Upper lobe of left lung (tissue), 6 donors: ENCODE results near the gene CT47C1. TPM values are rescaled to one million over a fixed set of nuclear protein-coding genes. Genes with fewer than 3 reads are reported as not detected.

Experiments
- ATAC-seq, 2 donors: fragments of 200-7000 bp; cut with Tn5 transposase; one replicate each; pipeline ENCODE4 v1.9.1; 2022; ENCODE audit warnings: mild to moderate bottlenecking in 2 of 2, moderate library complexity in 2 of 2; ENCODE audit not compliant: low FRiP score in 2 of 2
- DNase-seq, 2 donors: peaks; one replicate each; pipeline ENCODE4 v3.0.0-alpha.2; 2019 to 2020
- H3K27ac ChIP-seq, 4 donors: fragments of 200-600 bp; sonication (generic); one replicate each; pipeline ENCODE4 v1.5.1; 2016 to 2019
- H3K27me3 ChIP-seq, 4 donors: fragments of 200-600 bp; sonication (generic); one replicate each; pipeline ENCODE4 v1.5.1; 2017 to 2019
- H3K36me3 ChIP-seq, 4 donors: fragments of 200-600 bp; sonication (generic); one replicate each; pipeline ENCODE4 v1.5.1; 2016 to 2019
- H3K4me1 ChIP-seq, 4 donors: fragments of 200-600 bp; sonication (generic); one replicate each; pipeline ENCODE4 v1.5.1; 2018 to 2019
- H3K4me3 ChIP-seq, 4 donors: fragments of 200-600 bp; sonication (generic); one replicate each; pipeline ENCODE4 v1.5.1; 2017 to 2019; ENCODE audit warnings: mild to moderate bottlenecking in 2 of 4, moderate library complexity in 1 of 4
- H3K9me3 ChIP-seq, 4 donors: fragments of 200-600 bp; sonication (generic); one replicate each; pipeline ENCODE4 v1.5.1; 2018 to 2019
- EP300 ChIP-seq, 4 donors: sonication (generic); formaldehyde crosslinking; IDR thresholded peaks; one replicate each; pipeline ENCODE4 v1.5.1; 2017; ENCODE audit warnings: antibody characterized with exemption in 4 of 4, control low read depth in 2 of 4
- POLR2A ChIP-seq, 4 donors: fragments of 450-650 bp; IDR thresholded peaks; one replicate each; pipeline ENCODE4 v1.5.1; 2016 to 2017; ENCODE audit warnings: antibody characterized with exemption in 4 of 4, mild to moderate bottlenecking in 2 of 4
- POLR2AphosphoS5 ChIP-seq, 2 donors: sonication (generic); formaldehyde crosslinking; IDR thresholded peaks; one replicate each; pipeline ENCODE4 v1.5.1; 2017; ENCODE audit warnings: antibody characterized with exemption in 2 of 2
- WGBS, 2 donors: methylation state at CpG; one replicate each; pipeline ENCODE4 v1.1.5; 2017 to 2018; 5-methylcytosine and 5-hydroxymethylcytosine counted together
- total RNA-seq, 6 donors: library from RNA; depleted of rRNA in 4 of 6; stranded (reverse); fragments of >200 nt in 4 of 6; gene quantifications; one replicate each; pipeline versions ENCODE4 v1.1.0 to v1.2.1, GENCODE V29; 2016 to 2021
- TF ChIP-seq, protein P1 (sequence below), 6 experiments: fragments of 450-650 bp in 4 of 6; fragments of 200-600 bp in 2 of 6; sonication (generic) in 2 of 6; IDR thresholded peaks; one replicate each; pipeline ENCODE4 v1.5.1; 2016 to 2019; ENCODE audit warnings: antibody characterized with exemption in 6 of 6
- donor health status: DM: no; HTN: no; CAD: no; lungs with moderate emphysema.
- donor health status: DM: no; HTN: yes; CAD: no; lungs with severe emphysema.

The CT47C1 gene
- total RNA-seq, 6 donors from 2014 or later, result not detected

DNA sequence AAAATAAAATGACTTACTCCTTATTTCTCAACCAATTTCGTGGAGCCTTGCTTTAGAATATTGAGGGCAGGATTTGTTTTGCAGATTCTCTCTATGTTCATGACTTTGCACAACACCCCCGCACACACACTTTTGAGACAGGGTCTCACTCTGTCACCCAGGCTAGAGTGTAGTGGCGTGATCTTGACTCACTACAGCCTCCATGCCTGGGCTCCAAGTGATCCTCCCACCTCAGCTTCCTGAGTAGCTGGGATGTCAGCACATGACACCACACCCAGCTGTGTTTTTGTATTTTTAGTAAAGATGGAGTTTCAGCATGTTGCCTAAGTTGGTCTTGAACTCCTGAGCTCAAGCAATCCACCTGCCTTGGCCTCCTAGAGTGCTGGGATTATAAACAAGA is 12.0 kb downstream of the CT47C1 start:
- Histone ChIP-seq H3K27ac (no peak overlapping the region), H3K4me3 (no peak overlapping the region), H3K27me3 (no peaks in the 10 kb centered on the region), H3K36me3 (no peaks in the 10 kb centered on the region), H3K9me3 (no peaks in the 10 kb centered on the region), H3K4me1 (no peaks in the 10 kb centered on the region)
- DNase-seq, result no peak
- WGBS, 2 donors, result 67 to 85% methylated on average over 3 of the region's 3 CpGs
- no peak for TF ChIP-seq POLR2A (IDR thresholded peaks at IDR 0.05)
- TF ChIP-seq POLR2AphosphoS5 (IDR thresholded peaks at IDR 0.05), result no peak
- TF ChIP-seq, protein P1, sequence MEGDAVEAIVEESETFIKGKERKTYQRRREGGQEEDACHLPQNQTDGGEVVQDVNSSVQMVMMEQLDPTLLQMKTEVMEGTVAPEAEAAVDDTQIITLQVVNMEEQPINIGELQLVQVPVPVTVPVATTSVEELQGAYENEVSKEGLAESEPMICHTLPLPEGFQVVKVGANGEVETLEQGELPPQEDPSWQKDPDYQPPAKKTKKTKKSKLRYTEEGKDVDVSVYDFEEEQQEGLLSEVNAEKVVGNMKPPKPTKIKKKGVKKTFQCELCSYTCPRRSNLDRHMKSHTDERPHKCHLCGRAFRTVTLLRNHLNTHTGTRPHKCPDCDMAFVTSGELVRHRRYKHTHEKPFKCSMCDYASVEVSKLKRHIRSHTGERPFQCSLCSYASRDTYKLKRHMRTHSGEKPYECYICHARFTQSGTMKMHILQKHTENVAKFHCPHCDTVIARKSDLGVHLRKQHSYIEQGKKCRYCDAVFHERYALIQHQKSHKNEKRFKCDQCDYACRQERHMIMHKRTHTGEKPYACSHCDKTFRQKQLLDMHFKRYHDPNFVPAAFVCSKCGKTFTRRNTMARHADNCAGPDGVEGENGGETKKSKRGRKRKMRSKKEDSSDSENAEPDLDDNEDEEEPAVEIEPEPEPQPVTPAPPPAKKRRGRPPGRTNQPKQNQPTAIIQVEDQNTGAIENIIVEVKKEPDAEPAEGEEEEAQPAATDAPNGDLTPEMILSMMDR (IDR thresholded peaks at IDR 0.05), result no peak
- TF ChIP-seq EP300 (IDR thresholded peaks at IDR 0.05), result no peak
- ATAC-seq, result no peak

DNA sequence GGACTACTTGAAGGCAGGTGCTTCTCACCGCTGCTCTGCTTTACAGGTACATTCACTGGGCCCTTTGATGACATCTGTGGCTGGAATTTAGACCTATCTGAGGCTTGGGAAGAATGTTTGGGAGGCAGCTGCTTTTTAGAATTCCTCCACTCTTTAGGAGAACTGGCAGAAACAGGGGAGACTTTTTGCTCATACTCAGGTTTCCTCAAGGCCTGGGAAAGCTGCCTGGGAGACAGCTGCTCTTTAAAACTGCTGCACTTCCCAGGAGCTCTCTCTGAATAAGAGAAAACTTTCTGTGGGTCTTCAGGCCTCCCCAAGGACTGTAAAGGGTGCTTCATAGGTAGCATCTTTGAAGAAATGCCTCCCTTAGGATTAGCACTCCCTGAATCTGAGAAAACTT is 14.3 kb downstream of the CT47C1 start:
- ATAC-seq (no peak), DNase-seq (no peak)
- H3K36me3 ChIP-seq, result no peaks in the 10 kb centered on the region
- TF ChIP-seq POLR2AphosphoS5 (IDR thresholded peaks at IDR 0.05) (no peak), POLR2A (IDR thresholded peaks at IDR 0.05) (no peak)
- 65% methylated on average over 1 of the region's 1 CpG; no CpG with 5 or more reads in 1 of the 2 donors for WGBS, 2 donors
- no peak overlapping the region for H3K27ac ChIP-seq
- H3K4me3 ChIP-seq, result no peak overlapping the region
- H3K27me3 ChIP-seq, result no peaks in the 10 kb centered on the region
- H3K9me3 ChIP-seq, result no peaks in the 10 kb centered on the region
- no peaks in the 10 kb centered on the region for H3K4me1 ChIP-seq

DNA sequence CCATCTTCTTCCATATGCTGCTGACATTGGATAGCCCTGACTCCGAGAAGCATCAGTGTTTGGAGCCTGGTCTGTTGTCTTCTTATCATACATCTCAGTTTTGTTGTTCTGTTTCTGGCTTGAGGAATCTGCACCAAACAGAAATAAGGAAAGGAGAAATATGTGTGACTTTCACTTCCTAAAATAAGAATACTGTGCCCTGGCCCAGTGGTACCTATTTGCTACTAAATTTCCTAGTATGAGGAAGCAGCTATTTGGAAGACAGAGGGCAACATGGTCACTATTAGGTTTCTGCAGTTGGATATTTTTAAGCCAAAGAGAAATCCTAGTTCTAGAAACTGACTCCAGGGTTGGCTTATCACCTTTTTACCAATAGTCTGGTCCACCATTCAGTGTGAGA is 16.8 kb downstream of the CT47C1 start:
- H3K4me1 ChIP-seq, result no peaks in the 10 kb centered on the region
- WGBS, 2 donors, result 82% methylated on average over 1 of the region's 1 CpG

DNA sequence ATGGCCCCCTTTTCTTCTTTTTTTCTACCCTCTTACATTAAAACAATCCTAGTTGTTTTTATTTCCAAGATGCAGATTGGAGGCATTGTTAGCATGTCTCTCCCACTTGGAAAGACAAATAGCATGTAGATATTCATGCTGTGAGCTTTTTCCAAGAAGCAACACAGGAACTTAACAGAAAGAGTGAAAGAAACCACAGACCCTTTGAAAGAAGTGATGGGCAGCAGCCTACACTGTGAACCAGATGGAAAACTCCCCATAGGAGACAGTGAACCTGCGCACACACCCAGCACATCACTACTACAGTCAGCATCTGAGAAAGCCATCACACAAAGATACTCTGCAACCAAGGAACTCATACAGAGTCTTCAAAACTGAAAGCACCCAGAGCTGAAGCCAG is 17.8 kb downstream of the CT47C1 start:
- WGBS, 2 donors, result 65 to 100% methylated on average over 1 of the region's 1 CpG
- Histone ChIP-seq H3K36me3 (no peaks in the 10 kb centered on the region), H3K4me3 (no peak overlapping the region), H3K27ac (no peak overlapping the region), H3K4me1 (no peaks in the 10 kb centered on the region), H3K9me3 (no peaks in the 10 kb centered on the region), H3K27me3 (no peaks in the 10 kb centered on the region)
- ATAC-seq, result no peak
- no peak for TF ChIP-seq POLR2AphosphoS5 (IDR thresholded peaks at IDR 0.05)
- TF ChIP-seq, protein P1 (IDR thresholded peaks at IDR 0.05), result no peak
- no peak for TF ChIP-seq POLR2A (IDR thresholded peaks at IDR 0.05)
- no peak for TF ChIP-seq EP300 (IDR thresholded peaks at IDR 0.05)
- no peak for DNase-seq

More for the DNA sequence above, 16.8 kb downstream of the CT47C1 start:
- DNase-seq (no peak), ATAC-seq (no peak)
- Histone ChIP-seq H3K9me3 (no peaks in the 10 kb centered on the region), H3K4me3 (no peak overlapping the region), H3K36me3 (no peaks in the 10 kb centered on the region), H3K27me3 (no peaks in the 10 kb centered on the region), H3K27ac (no peak overlapping the region)
- TF ChIP-seq EP300 (IDR thresholded peaks at IDR 0.05), result no peak

DNA sequence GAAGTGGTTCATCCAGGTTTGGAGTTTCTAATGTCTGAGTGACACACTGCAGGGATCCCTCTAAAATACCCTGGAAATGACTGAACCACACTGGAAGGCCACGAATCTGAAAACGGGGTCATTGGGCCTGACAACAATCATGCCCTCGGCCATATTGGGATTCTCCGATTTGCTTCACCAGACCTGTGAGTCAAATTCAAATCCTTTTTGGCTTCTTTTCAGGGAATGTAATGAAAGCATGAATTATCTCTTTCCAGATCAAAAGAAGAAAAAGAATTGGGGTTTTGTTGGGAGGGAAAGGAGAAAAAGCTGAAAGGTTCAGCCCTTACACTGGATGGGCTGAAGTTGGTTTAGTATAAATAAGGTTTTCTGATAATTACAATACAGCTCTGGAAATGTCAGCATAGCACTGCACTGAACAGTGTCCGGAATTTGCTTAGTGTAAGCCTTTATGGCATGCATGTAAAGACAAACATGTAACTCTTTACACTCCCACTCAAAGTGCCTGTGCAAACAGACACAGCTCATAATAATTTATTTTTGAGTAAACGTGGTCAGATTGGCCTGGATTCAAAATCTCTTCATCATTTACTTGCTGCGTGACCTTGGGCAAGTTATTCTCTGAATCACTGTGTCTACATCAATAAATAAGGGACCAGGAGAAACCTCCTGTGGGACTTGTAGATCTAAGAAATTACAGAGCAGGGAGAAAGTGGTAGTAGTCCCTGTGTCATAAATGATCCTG is 21.4 kb downstream of the CT47C1 start:
- Histone ChIP-seq H3K27ac (no peak overlapping the region), H3K4me3 (no peak overlapping the region), H3K9me3 (no peaks in the 10 kb centered on the region), H3K36me3 (no peaks in the 10 kb centered on the region), H3K4me1 (no peaks in the 10 kb centered on the region), H3K27me3 (no peaks in the 10 kb centered on the region)
- no peak for ATAC-seq
- no peak for DNase-seq
- TF ChIP-seq, protein P1 (IDR thresholded peaks at IDR 0.05), result no peak
- TF ChIP-seq EP300 (IDR thresholded peaks at IDR 0.05) (no peak), POLR2AphosphoS5 (IDR thresholded peaks at IDR 0.05) (no peak)
- 60 to 71% methylated on average over 4 to 7 of the region's 7 CpGs for WGBS, 2 donors

DNA sequence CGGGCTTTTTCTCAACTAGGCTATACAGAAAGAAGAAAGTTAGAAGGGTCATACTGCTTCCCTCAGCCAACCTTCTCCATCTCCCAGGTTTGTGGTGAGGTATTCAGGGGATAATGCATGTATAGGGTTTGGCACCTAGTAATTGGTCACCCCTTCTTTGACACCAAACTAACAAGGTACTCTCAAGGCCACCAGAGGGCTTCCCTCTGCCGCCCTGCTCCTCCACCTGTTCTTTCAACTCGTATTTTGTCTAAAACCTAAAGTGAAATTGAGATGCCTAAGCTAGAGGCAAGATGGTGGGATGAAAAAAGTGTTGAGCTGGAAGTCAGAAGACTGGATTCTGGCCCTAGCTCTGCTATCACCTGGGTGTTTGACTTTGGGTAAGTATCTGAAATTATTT is 22.0 kb downstream of the CT47C1 start:
- WGBS, 2 donors, result 62 to 85% methylated on average over 2 to 3 of the region's 3 CpGs
- TF ChIP-seq POLR2AphosphoS5 (IDR thresholded peaks at IDR 0.05) (no peak), POLR2A (IDR thresholded peaks at IDR 0.05) (no peak), EP300 (IDR thresholded peaks at IDR 0.05) (no peak)
- TF ChIP-seq, protein P1 (IDR thresholded peaks at IDR 0.05), result no peak
- Histone ChIP-seq H3K9me3 (no peaks in the 10 kb centered on the region), H3K27me3 (no peaks in the 10 kb centered on the region), H3K27ac (no peak overlapping the region), H3K4me3 (no peak overlapping the region), H3K4me1 (no peaks in the 10 kb centered on the region), H3K36me3 (no peaks in the 10 kb centered on the region)
- ATAC-seq (no peak), DNase-seq (no peak)
